Epithelial cell of prostate (primary cell): ENCODE data around the gene PACSIN1.

Experiments used
- DNase-seq: peaks from one replicate; pipeline ENCODE4 v3.0.0-alpha.2; 2011; ENCODE audit warnings: low read depth, low spot score
- H3K27ac ChIP-seq: fragments of 450-650 bp; 2 replicates; pipeline ENCODE4 v1.5.1; 2017; ENCODE audit warnings: mild to moderate bottlenecking

Gene PACSIN1

DNA sequence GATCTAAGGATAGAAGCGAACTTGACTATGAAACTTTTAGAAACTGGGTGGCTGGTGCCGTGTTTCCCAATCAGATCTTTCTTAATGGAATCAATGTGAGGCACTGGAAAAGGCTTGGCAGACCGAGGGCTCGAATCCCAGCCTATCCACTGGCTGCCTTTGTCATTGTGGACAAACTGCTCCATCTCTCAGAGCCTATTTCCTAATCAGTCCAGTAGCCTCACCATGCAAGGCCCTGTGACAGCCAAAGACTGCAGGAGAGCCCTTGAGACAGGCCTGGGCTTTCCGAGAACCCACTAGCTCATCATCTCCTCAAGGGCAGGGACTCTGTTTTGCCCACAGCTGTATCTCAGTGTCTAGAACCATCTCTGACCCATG is 46.9 kb downstream of the PACSIN1 start:
- DNase-seq: no peak
- H3K27ac ChIP-seq: no peak overlapping the region

DNA sequence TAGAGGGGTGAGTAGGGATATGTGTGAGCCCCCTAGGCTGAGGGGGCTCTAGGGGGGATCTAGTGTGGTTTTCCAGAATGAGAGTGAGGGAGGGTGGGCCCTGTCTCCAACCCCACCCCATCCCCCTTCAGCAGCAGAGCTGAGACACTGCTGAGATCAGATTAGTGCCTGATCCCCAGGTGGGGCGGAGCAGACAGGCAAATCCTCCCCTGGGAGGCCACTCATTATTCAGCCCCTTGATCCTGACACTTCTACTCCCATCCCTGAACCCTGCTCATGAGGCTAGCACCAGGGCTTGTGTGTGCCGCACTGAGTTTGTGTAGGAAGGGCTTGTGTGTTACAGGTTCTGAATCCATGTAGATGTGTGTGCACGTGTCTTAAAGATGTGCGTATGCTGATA is 47.8 kb downstream of the PACSIN1 start:
- DNase-seq: no peak
- H3K27ac ChIP-seq: no peak overlapping the region

DNA sequence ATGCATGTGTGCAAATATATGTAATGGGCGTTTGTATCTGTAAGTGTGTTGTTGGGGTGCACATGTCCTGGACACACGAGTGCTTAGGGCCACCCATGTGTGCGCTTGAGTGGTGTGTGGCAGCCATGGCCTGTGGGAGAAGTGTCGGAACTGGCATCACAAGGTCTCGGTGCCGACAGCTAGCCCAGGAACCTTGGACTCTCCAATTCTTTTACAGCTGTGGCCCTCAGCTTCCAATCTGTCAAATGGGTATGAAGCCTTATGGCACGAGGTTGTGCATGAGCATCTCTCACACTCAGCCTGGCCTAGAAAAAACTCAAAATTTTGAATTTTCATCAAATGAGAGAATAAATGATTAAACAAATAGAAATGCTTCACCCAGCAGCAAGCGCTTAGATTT is 48.2 kb downstream of the PACSIN1 start:
- no peak overlapping the region for H3K27ac ChIP-seq
- no peak for DNase-seq

DNA sequence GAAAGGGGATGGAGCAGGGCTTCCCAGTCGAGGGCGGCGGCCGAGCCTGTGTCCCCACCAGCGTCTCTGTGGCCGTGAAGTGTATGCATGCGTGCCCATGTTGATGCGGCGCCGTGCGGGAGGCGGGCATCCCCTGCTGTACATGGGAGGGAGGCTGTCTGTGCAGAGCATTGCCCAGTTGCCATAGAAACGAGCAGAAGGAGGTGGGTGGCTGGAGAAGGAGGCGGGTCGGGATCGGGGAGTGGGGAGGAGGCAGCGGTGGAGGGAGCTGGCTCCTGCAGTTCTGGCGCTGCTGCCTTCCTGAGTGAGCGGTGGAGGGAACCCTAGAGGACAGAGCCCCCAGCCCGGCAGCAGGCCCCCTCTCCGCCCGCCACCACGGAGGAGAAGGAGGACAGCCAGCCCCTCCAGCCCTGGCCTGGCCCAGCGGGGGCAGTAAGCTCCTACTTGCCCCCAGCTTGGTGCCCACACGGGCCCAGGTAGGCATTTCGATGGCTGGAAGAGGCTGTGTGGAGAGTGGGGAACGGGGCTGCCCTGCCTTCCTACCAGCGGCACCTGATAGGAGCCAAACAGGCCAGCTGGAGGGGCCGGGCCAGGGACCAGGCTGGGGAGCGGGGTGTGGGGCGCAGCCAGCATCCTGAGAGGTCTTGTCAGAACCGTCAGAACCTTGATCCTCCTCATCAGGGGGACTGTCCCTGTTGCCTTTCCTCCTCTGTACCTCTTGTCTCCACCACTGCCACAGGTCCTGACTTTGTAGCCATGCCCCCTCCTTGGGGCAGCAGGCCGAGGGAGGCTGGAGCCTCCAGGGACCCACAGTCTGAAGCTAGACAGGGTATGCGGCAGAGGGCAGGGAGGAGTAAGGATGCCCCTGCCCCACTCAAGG is 49.0 kb downstream of the PACSIN1 start:
- no peak for DNase-seq
- no peak overlapping the region for H3K27ac ChIP-seq

DNA sequence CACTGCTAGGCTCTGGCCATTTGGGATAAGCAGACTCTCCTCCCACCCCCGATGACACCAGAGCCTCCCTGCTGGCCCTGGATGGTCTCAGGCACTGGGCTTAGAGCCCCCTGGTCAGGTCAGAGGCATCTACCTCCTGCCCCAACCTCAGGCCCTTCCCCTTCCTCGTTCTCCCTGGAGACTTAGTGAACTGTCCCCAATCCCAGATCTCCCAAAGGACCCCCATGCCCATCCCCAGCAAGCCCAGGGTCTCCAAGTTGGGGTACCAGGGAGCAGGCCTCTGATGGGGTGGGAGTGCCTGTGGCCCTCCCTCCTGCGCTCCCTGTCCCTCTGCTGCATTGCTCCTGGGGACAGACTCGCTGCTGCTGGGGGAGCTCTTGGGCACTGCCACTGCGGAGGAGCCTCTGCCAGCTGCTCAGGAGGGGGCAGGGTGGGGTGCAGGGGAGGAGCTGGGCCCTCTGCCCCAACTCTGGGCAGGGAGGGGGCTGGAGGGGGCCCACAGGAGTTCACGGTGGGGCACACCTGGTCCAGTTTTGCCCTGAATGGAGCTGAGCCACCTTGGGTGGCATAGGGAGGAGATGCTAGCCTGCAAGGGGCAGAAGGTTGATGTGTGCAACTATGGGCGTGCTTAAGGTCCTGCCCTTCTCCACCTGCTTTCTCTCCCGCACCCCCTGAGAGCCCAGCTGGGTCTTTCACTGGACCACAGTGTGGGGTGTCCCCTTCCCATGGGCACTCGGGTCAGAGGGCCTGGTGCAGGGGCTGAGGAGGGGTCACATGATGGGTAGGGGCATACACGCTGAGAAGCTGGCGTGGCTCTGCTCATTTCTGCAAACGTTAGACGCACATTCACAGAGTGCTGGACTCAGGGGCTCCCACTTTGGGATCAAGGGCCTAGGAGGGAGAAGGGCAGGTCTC is 49.9 kb downstream of the PACSIN1 start:
- no peak overlapping the region for H3K27ac ChIP-seq
- DNase-seq: no peak

DNA sequence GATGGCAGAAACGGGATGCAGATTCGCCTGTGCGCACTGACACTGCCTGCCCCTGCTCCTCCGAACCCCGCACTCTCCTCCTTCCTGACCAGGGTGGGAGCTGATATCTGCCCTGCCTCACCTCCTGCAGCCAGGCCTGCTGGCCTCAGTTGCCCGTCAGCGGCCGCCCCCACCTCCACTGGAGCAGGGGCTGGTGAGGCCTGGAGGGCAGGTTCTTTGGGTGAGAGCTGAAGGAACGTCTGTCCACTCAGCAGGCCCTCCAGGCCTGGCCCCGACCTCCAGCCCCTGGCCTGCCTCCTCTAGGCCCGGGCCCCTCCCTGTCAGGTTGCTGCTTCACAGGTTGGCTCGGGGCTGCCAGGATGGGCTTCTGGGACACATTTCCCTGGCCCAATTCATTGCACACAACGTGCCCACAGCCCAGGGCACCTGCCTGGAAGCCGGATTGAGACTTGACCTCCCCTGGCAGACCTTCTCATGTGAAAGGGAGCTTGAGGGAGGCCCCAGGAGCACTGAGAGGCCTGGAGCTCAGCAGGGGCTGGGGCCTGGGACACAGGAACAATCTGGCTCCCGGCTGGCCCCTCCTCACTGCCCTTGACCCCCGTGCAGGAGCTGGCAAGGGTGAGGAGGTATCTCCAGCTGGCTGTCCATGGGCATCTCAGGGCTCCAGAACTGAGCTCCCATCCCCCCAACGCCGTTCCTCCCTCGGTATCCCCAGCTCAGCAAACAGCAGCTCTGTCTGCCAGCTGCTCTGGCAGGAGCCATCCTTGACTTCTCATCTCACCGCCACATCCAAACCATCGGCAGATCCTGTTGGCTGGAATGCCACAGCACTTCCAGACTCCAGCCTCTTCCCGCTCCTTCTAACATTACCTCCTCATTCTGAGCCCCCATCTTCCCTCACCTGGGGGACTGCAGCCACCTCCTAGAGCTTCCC is 50.8 kb downstream of the PACSIN1 start:
- H3K27ac ChIP-seq: no peak overlapping the region
- DNase-seq: no peak

DNA sequence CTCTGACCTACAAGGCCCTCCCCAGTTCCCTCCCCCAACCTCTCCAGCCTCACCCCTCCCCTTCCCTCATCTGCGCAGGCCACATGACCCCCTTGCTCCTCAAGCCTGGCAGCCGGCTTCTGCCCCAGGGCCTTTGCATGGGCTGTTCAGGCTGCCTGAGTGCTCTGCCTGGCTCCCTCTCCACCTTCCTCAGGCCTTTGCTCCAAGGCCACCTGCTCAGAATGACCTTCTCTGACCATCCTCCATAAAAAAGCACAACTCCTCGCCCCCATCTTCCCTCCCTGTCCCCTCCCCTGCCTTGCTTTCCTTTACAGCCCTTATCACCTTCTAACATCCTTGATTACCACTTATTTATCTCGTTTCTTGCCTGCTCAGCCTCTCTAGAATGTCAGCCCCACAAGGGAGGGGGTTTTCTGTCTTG is 51.6 kb downstream of the PACSIN1 start:
- DNase-seq: no peak
- H3K27ac ChIP-seq: no peak overlapping the region

DNA sequence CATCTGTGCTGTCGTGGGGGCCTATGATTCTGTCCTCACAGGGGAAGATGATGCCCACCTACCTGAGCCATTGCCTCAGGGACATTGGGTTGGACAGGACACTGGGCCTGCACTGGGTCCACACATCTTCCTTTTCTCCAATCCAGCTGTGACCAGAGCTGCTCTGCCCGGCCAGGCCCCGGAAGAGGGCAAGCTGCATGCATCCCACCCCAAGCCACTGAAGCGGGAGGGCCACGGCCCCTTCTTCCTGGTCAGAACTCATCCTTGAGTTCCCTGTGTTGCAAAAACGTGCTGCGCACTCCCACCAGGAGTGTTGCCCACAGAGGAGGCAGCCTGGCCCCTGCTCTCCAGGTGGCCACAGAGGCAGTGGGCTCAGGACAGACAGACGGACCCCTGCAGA is 52.1 kb downstream of the PACSIN1 start:
- DNase-seq: no peak
- no peak overlapping the region for H3K27ac ChIP-seq

DNA sequence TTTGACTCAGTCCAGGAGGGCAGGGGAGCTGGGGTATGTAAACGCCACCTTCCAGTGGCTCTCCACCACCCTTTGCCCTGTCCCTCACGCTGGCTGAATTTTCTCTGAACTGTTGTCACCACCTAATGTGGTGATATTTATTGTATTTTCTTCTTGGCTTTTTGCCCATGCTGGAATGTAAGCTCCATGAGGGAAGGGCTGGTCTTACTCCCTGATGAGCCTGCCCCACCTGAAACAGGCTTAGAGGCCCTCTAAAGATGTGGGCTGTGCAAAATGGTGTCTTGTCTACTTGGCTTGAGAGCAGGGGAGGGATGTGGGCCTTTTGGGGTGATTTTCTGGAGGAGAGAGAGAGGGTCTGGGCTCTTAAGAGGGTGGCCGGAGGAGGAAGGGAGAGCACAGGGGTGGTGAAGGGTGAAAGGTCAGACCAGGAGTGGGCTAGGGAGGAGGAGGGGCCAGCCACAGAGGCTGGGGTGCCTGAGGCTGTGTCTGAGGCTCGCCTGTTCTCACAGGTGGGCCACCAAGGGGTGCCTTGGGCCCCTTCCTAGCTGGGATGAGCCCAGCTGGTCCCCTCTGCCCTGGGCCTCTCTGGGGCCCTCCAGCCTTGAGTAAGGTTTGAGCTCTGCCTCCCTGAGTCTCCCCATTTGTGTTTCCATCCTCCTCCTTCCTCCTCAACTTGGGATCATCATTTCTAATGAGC is 52.9 kb downstream of the PACSIN1 start:
- no peak for DNase-seq
- H3K27ac ChIP-seq: no peak overlapping the region

DNA sequence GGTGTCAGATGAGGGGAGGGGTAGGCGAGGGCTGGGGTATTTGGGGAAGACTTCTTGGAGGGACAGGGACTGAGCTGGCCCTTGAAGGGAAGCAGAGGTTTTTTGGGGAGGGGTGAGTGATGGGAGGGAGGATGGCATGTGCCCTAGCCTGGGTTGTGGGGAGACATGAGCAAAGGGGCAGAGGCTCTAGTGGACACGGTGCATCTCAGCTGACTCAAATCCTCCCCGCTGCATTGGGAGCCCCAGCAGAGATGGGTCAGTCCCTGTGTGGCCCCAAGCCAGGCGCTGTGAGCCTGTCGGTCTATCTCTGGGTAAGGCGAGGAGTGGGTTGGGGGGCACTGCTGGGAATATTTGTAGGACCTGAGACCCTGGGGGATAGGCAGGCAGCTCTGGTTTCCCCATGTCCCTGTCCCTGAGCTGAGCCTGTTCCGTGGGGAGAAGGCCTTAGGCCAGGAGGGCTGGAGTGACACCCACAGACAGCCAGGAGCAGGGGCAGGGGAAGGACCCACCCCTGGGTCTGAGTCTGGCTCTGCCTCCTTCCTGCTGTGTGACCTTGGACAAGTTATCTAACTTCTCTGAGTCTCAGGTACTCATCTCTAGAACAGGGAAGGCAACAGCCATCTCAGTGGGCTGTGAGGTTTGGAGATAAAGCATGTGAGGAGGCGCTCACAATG is 54.2 kb downstream of the PACSIN1 start:
- H3K27ac ChIP-seq: no peak overlapping the region
- DNase-seq: no peak

DNA sequence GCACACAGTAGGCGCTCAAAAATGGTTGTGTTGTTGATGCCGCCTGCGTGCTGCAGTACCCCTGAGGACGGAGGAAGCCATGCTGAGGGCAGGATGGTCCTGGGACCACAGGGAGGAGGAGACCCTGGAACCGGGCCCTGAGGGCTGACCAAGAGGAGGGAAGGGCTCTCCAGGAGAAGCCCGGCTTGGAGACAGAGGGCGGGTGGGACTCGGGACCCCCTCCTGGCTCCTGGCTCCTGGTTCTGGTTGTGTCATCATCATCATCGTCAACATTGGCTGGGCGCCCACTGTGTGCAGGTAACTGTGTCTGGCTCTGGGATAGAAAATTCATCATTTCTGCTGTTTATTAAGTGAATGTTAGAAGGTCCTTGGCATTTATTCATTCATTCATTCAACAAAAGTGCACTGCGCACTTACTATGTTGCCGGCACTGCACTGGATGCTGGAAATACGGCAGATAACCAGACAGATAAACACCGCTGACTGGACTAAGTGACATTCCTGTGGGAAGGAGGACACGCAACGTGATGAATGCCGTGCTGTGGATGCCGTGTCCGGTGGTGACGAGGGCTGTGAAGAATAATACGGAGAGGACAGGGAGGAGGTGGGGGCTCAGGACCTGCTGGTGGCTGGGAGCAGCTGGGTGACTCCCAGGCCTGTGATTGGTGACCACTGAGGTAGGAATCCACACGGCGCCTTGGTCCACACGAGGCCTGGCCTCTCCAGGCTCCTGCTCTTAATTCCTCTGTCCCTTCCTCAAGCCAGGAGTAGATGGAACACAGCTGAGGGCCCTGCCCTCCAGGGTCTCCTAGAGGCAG is 55.0 kb downstream of the PACSIN1 start:
- no peak for DNase-seq
- no peak overlapping the region for H3K27ac ChIP-seq

DNA sequence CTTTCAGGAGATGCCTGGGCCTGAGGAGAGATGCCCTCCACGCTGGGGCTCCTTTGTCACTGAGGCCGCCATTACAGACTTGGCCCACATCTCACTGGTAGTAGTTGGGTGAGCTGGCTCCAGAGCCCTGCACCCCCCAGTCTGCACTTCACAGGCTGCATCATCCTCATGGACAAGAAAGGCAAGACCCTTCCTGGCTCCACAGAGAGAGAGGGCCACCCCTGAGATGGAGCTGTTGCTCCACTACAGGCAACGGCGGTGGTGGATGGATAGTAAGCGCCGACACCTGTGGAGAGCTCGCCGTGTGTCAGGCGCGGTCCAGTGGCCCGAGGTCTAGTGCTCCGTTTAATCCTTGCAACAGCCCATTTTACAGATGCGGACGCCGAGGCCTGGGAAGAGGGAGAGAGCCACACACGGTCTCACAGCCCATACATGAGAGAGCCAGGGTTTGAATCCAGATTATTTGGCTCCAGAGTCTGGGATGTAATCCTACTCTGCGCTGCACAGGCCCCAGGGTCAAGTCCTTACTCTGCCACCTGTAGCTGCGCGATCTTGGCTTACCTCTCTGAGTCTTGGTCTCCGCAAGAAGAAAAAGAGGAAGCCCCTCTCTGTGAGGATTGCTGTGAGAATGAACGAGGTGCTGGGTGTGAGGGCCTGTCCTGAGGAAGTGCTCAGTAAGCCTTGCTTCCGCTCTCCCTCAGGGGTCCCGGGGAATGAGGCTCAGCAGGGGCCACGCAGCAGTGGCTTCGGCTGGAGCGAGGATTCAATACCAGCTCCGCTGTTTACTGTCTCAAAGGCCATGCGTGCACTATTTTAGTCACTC is 55.8 kb downstream of the PACSIN1 start:
- no peak for DNase-seq
- no peak overlapping the region for H3K27ac ChIP-seq

DNA sequence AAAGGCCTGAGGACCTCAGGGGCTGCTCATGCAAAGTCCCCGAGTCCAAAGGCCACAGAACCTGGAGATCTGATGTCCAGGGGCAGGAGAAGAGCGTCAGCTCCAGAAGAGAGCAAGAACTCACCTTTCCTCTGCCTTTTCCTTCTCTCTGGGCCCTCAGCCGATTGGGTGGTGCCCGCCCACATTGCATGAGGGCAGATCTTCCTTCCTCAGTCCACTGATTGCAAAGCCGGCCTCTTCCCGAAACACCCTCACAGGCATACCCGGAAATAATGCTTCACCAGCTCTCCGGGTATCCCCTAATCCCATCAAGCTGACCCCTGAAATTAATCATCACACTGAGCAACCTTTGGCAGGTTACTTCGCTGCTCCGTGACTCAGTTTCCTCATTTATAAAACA is 56.9 kb downstream of the PACSIN1 start:
- H3K27ac ChIP-seq: no peak overlapping the region
- DNase-seq: no peak

DNA sequence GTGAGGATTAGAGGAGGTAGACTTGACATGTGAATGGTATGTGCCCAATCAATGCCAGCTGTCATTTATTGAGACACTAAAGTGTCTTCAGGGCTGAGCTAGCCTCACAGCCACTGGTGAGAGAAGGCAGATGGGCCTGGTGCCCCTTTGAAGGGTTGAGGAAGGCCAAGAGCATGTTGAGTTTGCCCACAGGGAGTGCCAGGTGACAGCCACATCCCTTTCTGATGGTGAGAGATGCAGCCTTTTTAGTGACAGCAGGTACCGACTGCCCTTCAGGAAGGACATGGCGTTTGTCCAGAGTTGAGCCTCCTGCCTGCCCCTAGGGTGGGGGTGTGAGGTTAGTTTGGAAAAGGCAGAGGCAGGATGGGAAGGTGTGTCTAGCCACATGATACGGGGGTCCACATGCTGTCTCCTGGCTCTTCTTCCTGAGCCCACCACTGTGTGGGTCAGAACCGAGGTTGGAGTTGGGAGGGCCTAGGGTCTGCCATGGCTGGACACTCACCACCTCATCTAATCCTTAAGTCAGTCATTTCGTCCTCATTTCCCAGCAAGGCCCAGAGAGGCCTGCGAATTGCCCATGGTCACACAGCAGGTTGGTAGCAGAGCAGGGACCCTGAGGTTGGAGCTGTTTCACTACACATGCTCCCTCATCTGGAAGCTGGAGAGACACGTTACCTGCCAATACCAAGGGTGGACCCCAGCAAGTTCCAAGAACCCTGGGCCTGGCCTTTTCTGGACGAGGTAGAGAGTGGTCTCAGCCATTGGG is 57.7 kb downstream of the PACSIN1 start:
- H3K27ac ChIP-seq: no peak overlapping the region
- DNase-seq: no peak

DNA sequence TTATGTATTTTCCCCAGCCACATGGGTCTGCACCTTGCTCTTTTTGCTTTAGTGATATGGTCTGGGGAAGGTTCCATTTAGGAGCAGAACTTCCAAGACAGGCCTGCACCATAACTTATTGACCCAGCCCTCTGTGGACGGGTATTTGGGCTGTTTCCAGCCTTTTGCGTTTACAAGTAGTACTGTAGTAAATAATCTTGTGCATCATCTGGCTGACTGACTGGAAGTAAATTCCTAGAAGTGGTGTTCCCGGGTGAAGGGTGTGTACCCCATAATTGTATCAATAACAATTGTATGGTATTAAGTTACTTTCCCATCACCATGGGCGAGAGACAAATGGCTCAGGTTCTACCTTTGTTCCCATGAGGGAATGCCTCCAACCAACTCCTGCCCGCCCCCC is 58.6 kb downstream of the PACSIN1 start:
- DNase-seq: no peak
- no peak overlapping the region for H3K27ac ChIP-seq

DNA sequence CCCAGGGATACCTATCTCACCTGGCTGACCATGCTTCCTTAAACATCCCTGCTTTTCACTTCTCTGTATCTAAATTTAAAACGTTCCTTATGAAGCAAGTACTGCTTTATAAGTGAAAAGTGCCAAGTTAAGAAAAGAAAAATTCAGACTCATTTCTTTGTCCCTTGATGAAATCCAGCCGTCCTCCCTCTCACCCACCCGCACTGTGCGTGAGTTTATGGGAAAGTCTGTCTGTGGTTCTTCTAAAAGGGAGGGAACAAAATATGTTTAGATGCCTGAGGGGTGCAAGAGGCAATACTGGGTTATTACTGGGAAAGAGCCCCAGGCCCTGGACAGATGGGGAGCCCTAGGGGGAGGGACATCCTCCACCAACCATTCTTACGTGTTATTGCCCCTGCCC is 59.1 kb downstream of the PACSIN1 start:
- no peak overlapping the region for H3K27ac ChIP-seq
- DNase-seq: no peak
